Stimulated activated CD4-positive, alpha-beta T cell treated with anti-CD3 and anti-CD28 coated beads, Interleukin-4, amount 100 ng/mL, for 1 hour (primary cell): Measurements from ENCODE around the gene ENTREP1.

Experiments used
- DNase-seq: peaks from one replicate; pipeline ENCODE4 v3.0.0-alpha.2; 2020

The ENTREP1 gene

DNA sequence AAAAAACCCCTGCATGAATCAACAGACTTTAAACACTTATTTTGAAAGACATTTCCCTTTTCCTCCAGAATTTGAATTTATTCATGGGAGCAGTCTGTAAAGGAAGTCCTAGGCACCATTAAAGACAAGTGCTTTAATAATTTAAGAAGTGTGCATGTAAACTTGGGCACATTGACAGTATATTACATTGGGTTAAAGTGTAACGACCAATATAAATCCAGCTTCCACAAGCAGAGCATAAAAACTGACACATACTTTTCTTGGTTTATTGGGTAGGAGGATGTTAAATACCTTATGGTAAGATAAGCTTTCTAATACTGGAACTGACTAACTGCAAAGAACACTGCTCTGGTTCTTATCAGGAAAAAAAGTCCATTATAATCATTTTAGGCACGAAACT is 1.2 kb upstream of the ENTREP1 start:
- DNase-seq: no peak

DNA sequence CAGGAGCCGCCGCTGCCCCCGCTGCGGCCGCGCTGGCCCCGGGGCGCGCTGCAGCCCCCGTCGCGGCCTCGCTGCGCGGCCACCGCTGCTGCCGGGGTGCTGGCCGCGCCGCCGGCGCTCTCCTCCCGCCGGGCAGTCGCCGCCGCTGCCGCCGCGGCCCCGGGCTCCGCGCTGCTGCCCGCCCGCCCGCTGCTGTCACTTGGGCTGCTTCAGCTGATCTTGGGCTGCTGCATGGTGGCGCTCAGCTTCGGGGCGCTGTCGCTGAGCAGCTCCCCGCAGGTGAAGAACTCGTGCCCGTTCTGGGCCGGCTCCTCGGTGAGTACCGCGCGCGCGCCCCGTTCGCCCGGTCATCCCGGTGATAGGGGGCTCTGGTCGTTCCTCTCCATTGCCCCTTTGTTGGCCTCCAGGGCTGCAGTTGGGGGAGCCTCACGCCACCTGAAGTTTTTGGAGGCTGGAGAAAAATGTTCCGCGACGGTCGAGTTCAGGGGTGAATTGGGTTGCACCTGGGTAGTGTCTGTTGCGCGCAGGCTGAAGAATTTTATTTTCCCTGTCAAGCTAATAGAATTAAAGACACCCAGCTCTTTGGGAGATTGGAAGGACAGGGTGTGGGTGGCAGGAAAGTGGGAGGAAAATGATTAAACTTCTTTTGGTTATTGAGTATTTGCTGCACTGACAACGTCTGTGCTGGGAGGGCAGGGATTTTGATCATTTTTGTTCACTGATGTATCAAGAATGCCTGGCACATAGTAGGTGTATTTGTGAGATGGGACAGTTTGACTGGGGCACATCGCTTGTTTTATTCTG is 596 bp downstream of the ENTREP1 start:
- DNase-seq: no peak

- DNase-seq: no peak
Measured at GRCh38 chr9:69326261-69326660, 1.2 kb downstream of the ENTREP1 start.

GRCh38 chr9:69330580-69330979 is 5.6 kb downstream of the ENTREP1 start:
- DNase-seq: no peak

GRCh38 chr9:69331444-69331843 is 6.4 kb downstream of the ENTREP1 start:
- no peak for DNase-seq

- DNase-seq: no peak
Measured at GRCh38 chr9:69332067-69332685, 7.2 kb downstream of the ENTREP1 start.

- no peak for DNase-seq
Measured at GRCh38 chr9:69333716-69334115, 8.7 kb downstream of the ENTREP1 start.

GRCh38 chr9:69334317-69334716 is 9.3 kb downstream of the ENTREP1 start:
- DNase-seq: no peak

GRCh38 chr9:69339620-69340019 is 14.6 kb downstream of the ENTREP1 start:
- no peak for DNase-seq

DNA sequence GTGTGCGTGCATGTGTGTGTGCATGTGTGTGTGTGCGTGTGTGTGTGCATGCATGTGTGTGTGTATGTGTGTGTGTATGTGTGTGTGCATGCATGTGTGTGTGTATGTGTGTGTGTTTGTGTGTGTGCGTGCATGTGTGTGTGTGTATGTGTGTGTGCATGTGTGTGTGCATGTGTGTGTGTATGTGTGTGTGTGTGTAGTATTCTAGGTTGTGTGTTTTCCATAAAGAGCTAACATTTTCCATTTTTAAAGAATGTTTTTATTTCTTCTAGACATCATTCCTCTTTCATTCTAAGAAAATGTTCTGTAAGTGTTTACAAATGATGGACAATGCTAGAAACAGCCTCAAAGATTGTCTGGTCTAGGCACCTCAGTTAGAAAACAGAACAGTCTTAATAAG is 15.6 kb downstream of the ENTREP1 start:
- DNase-seq: no peak

- DNase-seq: no peak
Measured at GRCh38 chr9:69342769-69343168, 17.8 kb downstream of the ENTREP1 start.

GRCh38 chr9:69344459-69344858 is 19.4 kb downstream of the ENTREP1 start:
- DNase-seq: no peak

- no peak for DNase-seq
Measured at GRCh38 chr9:69346596-69347390, 21.8 kb downstream of the ENTREP1 start.

DNA sequence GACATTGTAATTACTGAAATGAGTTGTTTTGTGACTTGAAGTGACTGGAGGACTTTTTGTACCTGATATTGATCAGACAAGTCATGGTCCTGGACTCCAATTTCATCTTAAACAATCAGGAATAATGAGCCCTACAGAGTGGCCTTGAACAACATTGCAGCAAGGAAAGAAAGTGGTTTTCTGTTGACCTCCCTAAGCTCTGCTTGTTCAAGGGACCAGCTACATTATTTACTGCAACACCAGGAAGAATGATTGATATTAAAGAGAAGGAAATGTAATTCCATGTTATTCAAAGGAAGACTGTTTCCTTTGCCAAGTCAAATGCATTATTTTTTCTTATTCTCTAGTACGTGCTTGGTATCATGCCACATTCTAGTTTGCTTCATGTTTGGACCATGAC is 22.6 kb downstream of the ENTREP1 start:
- no peak for DNase-seq

DNA sequence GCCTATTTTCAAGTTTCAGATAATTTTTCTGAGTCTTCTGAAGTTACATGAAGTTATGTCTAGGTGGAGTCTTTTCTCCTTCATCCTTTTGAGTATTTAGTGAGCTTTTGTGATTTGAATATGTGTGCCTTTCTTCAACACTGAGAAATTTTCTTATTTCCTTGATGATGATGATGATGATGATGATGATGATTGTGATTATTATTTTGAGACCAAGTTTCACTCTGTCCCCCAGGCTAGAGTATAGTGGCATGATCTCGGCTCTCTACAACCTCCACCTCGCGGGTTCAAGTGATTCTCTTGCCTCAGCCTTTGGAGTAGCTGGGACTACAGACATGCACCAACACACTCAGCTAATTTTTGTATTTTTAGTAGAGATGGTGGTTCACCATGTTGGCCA is 26.2 kb downstream of the ENTREP1 start:
- no peak for DNase-seq

DNA sequence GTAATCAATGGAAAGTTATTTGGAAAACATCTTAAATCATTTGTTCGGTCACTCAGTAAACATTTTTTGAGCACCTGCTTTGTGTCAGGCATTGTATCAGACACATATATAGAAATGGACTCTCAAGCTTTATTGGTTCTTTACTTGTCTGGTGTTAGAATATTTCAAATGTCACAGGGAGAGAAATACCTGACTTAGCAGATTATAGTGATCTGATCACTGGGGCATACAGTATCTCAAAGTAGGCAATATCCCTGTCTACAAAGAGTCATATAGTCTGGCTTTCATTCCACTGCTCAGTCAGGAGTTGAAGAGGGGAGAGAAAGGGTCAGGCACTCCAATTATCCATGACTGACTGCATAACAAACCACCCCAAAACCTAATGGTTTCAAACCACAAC is 30.2 kb downstream of the ENTREP1 start:
- DNase-seq: no peak

- DNase-seq: no peak
Measured at GRCh38 chr9:69357030-69357775, 32.2 kb downstream of the ENTREP1 start.

- no peak for DNase-seq
Measured at GRCh38 chr9:69357821-69358220, 32.8 kb downstream of the ENTREP1 start.

- no peak for DNase-seq
Measured at GRCh38 chr9:69363191-69363590, 38.2 kb downstream of the ENTREP1 start.

- no peak for DNase-seq
Measured at GRCh38 chr9:69364510-69365150, 39.6 kb downstream of the ENTREP1 start.

DNA sequence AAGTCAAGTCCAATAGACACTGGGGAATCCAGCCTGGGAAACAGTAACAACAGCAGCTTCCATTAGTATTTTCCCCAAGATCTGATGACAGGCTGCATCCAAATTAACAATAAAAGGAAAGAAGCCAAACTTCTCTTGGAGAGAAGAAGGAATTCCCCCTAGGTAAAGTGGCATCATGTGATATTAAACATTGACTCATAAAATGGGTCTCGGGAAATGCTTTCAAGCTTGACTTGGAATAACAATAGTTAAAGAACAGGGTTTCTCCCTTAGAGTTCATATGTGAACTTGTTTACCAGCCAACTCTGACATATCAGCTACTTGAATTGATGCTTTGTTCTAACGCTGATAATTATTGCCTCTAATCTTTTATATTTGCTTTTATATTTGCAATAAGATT is 45.4 kb downstream of the ENTREP1 start:
- DNase-seq: no peak

DNA sequence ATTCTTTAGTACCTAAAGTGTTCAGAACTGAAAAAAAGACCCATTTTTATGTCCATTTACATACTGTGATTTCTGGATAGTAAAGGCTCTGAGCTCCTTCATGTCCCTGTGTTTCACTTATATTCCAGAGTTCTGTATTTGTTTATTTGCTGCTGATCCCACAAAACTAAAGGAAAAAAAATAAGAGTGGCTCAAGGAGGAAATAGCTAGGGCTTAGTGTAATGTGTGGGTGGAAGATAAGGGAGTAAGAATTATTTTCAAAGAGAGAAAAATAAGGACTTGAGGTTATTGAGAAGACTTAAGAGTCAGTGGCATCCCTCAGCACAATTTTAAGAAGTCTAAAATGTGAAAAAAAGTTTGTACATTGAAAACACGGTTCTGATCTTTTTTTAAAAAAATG is 46.0 kb downstream of the ENTREP1 start:
- DNase-seq: no peak

DNA sequence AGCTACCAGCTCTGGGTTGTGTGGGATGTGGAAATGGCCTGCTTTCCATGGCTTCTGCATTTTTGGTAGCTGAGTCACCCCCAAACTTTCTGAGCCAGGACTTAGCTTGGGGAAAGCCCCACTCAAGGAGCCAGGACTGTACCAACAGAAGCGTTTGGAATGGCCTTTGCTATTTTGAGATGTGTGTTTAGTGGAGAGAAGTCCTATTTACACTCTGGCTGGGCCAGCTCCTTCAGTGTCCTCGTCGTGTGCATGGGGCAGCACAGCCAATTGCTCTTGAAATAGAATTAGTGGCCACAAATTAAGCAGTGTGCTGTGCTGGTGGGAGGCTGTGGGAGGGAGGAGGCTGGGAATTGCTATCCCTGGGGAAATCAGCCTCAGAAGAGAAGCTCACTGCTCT is 51.6 kb downstream of the ENTREP1 start:
- DNase-seq: no peak
